ENCODE data around the gene NBEAL1.

GRCh38 chr2:202982779-202983491, 31.7 kb upstream of the NBEAL1 start:
- TF ChIP-seq CTCF (IDR thresholded peaks at IDR 0.05) (no peak), POLR2A (IDR thresholded peaks at IDR 0.05) (no peak), EP300 (IDR thresholded peaks at IDR 0.05) (no peak)

Data from tibial nerve (tissue), 4 donors.